Activated naive CD4-positive, alpha-beta T cell treated with anti-CD3 and anti-CD28 coated beads, Interleukin-2, amount 10 ng/mL, durations not matched to agents 7 days and 5 days (primary cell): ENCODE data around the gene PSG6.
"Not testable (repeated sequence)": the region's sequence is repeated elsewhere in the genome, so short reads cannot be mapped to it uniquely, and the experiment has no call there.

Experiments used
- CTCF ChIA-PET: fragments of 350-600 bp; sonication (Branson Sonifier 250); formaldehyde crosslinking; loops from one replicate; lab custom pipeline; 2021; ENCODE audit warnings: antibody characterized with exemption; lab: Charles Lee
- DNase-seq: peaks from one replicate; pipeline ENCODE4 v3.0.0-alpha.2; 2020
- H3K27ac Mint-ChIP-seq: one replicate; pipeline ENCODE4 v1.8.0; 2021; ENCODE audit warnings: mild to moderate bottlenecking, moderate library complexity, mixed read lengths
- H3K27me3 Mint-ChIP-seq: one replicate; pipeline ENCODE4 v1.8.0; 2021; ENCODE audit warnings: mild to moderate bottlenecking, mixed read lengths
- H3K36me3 Mint-ChIP-seq: one replicate; pipeline ENCODE4 v1.8.0; 2021; ENCODE audit warnings: mixed read lengths
- H3K4me1 Mint-ChIP-seq: one replicate; pipeline ENCODE4 v1.8.0; 2021; ENCODE audit warnings: mixed read lengths
- H3K4me3 Mint-ChIP-seq: one replicate; pipeline ENCODE4 v1.8.0; 2021; ENCODE audit warnings: mild to moderate bottlenecking, moderate library complexity, mixed read lengths
- H3K9me3 Mint-ChIP-seq: one replicate; pipeline ENCODE4 v1.8.0; 2021; ENCODE audit warnings: mixed read lengths

The PSG6 gene

DNA sequence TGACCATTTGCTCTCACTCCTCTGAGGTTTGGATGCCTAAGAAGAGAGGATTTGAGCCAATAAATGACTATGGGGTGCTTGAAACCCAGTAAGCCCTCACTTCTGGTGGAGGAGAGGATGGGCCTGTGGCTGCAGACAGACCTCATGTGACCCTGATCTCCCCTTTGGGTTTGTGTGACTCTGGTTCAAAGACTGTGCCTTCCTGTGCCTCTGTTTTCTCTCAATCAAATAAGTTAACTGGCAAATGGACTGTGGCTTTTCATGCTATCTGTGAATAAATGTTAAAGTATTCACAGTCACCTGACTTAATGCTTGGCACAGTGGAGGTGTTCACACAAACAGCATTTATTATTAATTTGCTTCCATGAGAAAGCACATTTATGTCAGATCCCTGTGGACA lies 64.9 kb downstream of the PSG6 start:
- H3K4me1 Mint-ChIP-seq, H3K9me3 Mint-ChIP-seq, CTCF ChIA-PET, H3K27me3 Mint-ChIP-seq, H3K36me3 Mint-ChIP-seq, H3K27ac Mint-ChIP-seq, H3K4me3 Mint-ChIP-seq, DNase-seq: not testable (repeated sequence)
